ENCODE results near the gene PHF11. TPM values are rescaled to one million over a fixed set of nuclear protein-coding genes. Genes with fewer than 3 reads are reported as not detected.
"Not testable (repeated sequence)": the region's sequence is repeated elsewhere in the genome, so short reads cannot be mapped to it uniquely, and the experiment has no call there.

PHF11 gene
- total RNA-seq, 1 experiment from 2014 or later = 21.5 TPM

DNA sequence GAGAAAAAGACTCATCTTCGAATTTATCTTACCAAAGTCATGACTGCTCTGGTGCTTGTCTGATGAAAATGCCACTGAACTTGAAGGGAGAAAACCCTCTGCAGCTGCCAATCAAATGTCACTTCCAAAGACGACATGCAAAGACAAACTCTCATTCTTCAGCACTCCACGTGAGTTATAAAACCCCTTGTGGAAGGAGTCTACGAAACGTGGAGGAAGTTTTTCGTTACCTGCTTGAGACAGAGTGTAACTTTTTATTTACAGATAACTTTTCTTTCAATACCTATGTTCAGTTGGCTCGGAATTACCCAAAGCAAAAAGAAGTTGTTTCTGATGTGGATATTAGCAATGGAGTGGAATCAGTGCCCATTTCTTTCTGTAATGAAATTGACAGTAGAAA, 19.2 kb upstream of the PHF11 start:
- H3K4me3 ChIP-seq = no peak overlapping the region
- no peaks in the 10 kb centered on the region for H3K27me3 ChIP-seq
- H3K9me3 ChIP-seq = no peaks in the 10 kb centered on the region
- H3K36me3 ChIP-seq = peaks cover 9% of the 10 kb centered on the region; the same call in 1 of the 2 replicates
- no peak for DNase-seq

DNA sequence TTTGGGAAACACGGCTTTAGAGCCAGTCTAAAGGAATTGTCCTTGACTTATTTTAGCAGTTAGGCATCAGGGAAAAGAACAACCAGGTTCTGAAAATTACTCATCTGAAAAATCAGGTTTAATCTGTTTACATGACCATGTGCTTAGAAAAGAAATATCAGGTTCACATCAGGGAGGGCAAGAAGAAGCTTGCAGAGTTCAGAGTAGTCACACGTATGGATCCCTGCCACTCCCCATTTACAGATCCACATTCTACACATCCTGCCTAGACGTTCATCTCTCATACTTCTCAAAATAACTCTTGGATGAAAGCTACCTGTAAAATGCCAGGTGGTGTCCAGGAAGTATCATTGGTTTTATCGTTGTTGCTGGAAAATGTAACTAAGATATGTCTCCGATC, 14.0 kb upstream of the PHF11 start:
- Histone ChIP-seq H3K9me3 (no peaks in the 10 kb centered on the region), H3K36me3 (peaks cover 11% of the 10 kb centered on the region), H3K4me3 (no peak overlapping the region), H3K27me3 (no peaks in the 10 kb centered on the region)
- no peak for DNase-seq

DNA sequence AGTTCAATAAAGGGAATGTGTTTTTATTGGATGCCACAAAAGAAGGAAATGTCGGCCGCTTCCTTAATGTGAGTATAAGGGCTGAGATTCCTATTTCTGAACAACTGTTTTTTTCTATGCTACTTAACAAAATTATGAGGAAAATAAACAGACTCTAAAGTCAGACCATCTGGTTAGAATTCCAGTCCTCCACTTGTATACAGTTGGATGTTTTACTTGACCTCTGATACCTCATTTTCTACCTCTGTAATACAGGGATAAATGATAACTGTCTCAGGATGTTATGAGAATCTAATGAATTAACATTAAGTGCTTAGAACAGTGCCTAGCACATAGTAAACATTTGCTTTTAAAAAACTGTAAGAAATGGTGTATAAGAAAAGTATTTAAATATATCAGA, 7.2 kb upstream of the PHF11 start:
- no peak overlapping the region for H3K4me3 ChIP-seq
- H3K27me3 ChIP-seq = no peaks in the 10 kb centered on the region
- no peaks in the 10 kb centered on the region for H3K9me3 ChIP-seq
- DNase-seq = no peak
- H3K36me3 ChIP-seq = 0 out of 2 replicates have a peak, but pooled peaks cover 2% of the 10 kb centered on the region

DNA sequence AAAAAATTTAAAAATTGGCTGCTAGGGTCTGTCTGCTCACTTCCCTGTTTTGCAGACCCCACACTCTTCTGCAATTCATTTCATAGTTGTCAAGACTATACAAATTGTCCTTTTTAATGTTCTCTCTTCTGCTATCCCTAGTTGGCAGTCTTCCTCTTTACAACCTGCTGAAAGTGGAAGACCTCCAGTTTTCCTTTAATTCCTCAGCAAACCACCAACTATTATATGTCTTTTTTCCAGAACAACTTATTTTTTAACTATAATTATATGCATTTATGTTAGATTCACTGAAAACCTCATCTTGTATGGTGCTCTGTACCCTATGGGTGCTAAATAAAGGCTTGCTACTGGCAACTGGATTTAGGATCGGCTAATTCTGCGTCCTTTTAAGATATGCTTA, 1.1 kb upstream of the PHF11 start:
- Histone ChIP-seq H3K4me3 (peak overlapping the region; percentile 61), H3K9me3 (no peaks in the 10 kb centered on the region), H3K36me3 (no peaks in the 10 kb centered on the region), H3K27me3 (no peaks in the 10 kb centered on the region)
- DNase-seq = no peak

DNA sequence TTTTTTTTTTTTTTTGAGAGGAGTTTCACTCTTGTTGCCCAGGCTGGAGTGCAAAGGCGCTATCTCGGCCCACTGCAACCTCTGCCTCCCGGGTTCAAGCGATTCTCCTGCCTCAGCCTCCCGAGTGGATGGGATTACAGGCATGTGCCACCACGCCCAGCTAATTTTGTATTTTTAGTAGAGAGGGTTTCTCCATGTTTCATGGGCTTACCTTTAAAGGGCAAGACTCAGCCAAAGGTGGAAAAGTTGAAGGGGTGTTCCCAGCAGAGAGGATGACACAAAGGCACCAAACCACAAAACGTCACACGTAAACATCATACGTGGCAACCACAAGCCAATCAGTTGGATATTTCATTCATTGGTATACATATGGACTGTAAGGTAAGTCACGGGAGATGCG, 1.1 kb downstream of the PHF11 start:
- not testable (repeated sequence) for H3K9me3 ChIP-seq, DNase-seq, H3K4me3 ChIP-seq, H3K36me3 ChIP-seq, H3K27me3 ChIP-seq

DNA sequence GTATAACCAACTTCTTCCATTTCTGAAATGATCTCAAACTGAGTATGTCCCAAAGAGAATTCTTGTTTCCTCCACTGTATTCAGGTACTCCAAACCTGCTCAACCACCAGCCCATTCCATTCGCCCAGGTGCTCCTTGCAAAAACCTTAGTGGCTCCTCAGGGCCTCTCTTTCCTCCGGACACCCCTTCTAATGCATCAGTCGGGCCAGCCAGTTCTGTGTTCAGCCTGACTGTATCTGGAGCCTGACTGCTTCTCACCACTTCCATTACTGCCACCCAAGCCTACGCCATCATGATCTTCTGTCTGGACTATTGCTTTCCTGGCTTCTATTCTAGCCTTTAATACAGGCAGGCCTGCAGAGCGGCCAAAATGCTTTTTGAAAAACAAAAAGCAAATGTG, 1.5 kb downstream of the PHF11 start:
- Histone ChIP-seq H3K4me3 (no peak overlapping the region), H3K36me3 (no peaks in the 10 kb centered on the region), H3K27me3 (no peaks in the 10 kb centered on the region), H3K9me3 (no peaks in the 10 kb centered on the region)
- DNase-seq = no peak

DNA sequence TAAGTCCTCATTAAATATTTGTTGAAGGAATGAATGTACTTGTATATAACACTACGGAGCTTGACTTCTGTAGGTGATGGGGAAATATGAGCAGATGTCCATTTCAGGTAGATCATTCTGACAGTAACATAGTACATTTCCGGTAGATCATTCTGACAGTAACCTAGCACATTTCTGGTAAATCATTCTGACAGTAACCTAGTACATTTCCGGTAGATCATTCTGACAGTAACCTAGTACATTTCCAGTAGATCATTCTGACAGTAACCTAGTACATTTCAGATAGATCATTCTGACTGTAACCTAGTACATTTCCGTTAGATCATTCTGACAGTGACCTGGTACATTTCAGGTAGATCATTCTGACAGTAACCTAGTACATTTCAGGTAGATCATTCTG, 2.5 kb downstream of the PHF11 start:
- H3K27me3 ChIP-seq = no peaks in the 10 kb centered on the region
- DNase-seq = no peak
- H3K36me3 ChIP-seq = no peaks in the 10 kb centered on the region

DNA sequence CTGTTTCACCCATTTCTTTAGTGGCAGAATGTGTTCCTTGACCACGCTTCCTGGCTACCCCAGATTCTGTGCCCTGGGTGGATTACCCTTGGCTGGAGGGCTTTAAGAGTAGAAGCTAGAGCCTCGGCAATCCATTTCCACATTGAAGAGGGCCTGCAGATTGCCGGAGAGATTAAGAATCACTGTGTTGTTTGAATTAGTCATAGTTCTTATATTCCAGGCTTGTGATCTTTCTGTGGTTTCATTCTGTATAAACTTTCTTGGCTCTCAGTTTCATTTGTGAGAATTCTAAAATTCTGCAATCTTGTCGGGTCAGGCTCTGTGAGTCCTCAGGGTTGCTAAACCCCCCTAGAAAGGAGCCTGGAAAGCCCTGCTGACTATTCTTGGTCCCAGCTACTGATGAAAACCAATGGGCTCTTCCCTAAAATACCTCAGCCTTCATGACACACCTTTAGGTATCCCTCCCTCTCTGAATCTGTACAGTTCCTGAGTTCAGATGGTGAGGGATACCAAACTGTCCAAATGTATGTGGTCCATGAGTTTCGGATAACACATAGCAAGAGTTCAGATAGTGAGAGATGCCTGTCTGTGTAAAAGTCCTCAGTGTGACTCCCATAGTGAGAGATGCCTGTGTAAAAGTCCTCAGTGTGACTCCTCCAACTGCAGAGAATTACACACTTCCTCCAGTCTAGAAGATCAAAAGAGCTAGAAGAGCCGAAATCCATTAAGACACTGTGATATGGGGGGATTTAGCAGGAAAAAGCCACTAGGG, 4.3 kb downstream of the PHF11 start:
- H3K4me3 ChIP-seq = no peak overlapping the region
- no peak for DNase-seq
- no peaks in the 10 kb centered on the region for H3K9me3 ChIP-seq
- H3K36me3 ChIP-seq = no peaks in the 10 kb centered on the region
- no peaks in the 10 kb centered on the region for H3K27me3 ChIP-seq

More for the DNA sequence above, 2.5 kb downstream of the PHF11 start:
- Histone ChIP-seq H3K4me3 (no peak overlapping the region), H3K9me3 (no peaks in the 10 kb centered on the region)

DNA sequence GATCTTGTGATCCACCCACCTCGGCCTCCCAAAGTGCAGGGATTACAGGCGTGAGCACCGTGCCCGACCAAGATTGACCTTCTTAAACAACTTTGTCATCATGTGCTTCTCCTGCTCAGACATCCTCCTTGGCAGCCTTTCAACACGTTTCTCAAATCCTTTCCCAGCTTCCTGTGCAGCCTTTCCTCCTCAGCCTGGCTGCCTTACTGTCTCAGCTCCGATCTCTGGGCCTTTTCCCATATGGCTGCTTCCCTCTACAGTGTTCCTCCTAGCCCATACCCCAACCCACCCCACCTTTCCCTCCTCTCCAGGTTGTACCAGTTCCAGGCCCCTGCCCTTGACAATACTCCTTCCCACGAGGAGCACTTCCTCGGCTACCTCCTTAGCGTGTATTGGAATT, 7.2 kb downstream of the PHF11 start:
- no peak for DNase-seq

DNA sequence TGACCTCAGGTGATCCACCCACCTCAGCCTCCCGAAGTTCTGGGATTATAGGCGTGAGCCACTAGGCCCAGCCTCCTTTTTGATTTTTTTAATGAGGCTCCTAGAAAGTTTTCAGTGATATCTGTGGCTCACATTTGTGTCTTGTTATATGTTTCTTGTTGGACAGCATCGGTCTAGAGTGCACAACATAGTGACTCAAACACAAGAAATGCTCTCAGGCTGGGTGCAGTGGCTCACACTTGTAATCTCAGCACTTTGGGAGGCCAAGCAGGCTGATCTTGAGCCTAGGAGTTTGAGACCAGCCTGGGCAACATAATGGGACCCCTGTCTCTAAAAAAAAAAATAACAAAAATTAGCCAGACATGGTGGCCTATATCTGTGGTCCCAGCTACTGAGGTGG, 8.2 kb downstream of the PHF11 start:
- Histone ChIP-seq H3K36me3 (no peaks in the 10 kb centered on the region), H3K9me3 (no peaks in the 10 kb centered on the region), H3K4me3 (no peak overlapping the region), H3K27me3 (no peaks in the 10 kb centered on the region)
- DNase-seq = no peak

More for the DNA sequence above, 7.2 kb downstream of the PHF11 start:
- no peaks in the 10 kb centered on the region for H3K9me3 ChIP-seq
- no peaks in the 10 kb centered on the region for H3K27me3 ChIP-seq
- no peaks in the 10 kb centered on the region for H3K36me3 ChIP-seq
- H3K4me3 ChIP-seq = no peak overlapping the region

DNA sequence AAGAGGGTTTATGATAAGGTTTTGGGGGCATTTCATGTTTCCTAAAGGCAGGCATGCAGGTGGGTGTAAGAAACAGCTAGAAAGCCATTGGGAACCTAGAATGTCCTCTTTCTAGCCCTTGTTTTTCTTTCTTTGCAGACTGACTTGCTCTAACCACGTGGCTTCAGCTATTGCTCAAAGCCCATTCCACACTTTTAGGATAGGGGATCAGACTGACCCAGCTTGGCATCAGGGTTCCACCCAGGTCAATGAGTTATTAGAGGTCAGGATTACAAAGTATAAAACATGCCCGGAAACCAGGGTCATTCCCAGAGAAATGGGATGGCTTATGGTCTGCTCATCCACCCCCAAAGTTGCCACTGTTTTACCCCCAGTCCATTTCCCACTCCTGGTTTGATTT, 16.8 kb downstream of the PHF11 start:
- no peaks in the 10 kb centered on the region for H3K27me3 ChIP-seq
- no peaks in the 10 kb centered on the region; the same call in 1 of the 2 replicates for H3K36me3 ChIP-seq
- no peak for DNase-seq
- no peaks in the 10 kb centered on the region for H3K9me3 ChIP-seq
- no peak overlapping the region for H3K4me3 ChIP-seq

DNA sequence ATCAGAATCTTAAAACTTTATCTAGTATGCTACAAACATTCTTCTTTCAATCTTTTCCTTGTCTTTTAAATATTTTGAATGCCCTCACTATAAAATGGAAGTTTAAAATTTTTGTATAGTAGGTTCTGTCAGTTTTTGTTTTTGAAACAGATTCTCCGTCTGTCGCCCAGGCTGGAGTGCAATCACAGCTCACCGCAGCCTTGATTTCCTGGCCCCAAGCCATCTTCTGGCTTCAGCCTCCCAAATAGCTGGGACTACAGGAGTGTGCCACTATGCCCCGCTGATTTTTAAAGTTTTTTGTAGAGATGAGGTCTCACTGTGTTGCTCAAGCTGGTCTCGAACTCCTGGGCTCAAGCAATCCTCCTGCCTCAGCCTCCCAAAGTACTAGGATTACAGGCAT, 20.7 kb downstream of the PHF11 start:
- no peaks in the 10 kb centered on the region for H3K27me3 ChIP-seq
- no peaks in the 10 kb centered on the region for H3K9me3 ChIP-seq
- H3K4me3 ChIP-seq = no peak overlapping the region
- H3K36me3 ChIP-seq = peaks cover 3% of the 10 kb centered on the region; the same call in 1 of the 2 replicates
- no peak for DNase-seq

DNA sequence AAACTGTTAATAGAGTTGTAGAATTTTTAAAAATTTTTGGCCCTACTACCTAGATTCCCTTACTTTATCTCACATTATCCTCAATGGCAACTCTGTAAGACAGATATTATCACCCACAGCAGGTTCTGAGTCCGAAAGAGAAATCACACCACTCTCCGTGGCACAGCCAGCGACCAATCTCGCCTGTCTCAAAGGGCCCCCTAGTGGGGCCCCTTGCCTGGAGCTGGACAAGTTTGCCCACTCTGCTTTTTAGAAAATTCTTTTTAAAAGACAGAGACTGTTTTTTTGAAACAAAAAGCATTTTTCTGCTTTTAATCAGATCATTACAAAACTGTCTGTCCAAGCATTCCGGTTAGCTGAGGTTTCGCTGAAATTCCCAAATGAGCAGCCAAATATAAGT, 21.7 kb downstream of the PHF11 start:
- H3K4me3 ChIP-seq = no peak overlapping the region
- H3K27me3 ChIP-seq = no peaks in the 10 kb centered on the region
- DNase-seq = no peak
- peaks cover 5% of the 10 kb centered on the region; the same call in 1 of the 2 replicates for H3K36me3 ChIP-seq
- no peaks in the 10 kb centered on the region for H3K9me3 ChIP-seq

DNA sequence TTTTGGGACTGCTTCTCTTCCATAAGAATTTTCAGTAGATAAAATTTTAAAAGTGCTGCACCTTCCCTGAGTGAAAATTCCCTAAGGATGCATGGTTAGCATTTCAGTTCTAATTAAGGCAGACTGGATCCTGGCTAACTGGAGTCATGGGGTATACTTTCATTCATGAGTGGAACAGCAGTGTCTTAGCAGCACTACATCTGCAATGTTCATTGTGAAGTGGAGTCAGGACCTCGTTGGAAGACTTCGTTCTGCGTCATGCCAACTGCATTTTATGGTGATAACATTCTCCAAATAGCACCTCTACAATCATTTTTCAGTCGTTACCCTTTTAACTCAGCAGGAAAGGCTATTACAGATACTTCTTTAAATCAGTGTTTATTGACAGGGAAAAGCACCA, 25.5 kb downstream of the PHF11 start:
- DNase-seq = no peak
- H3K4me3 ChIP-seq = no peak overlapping the region
- H3K36me3 ChIP-seq = peaks cover 5% of the 10 kb centered on the region; the same call in 1 of the 2 replicates
- no peaks in the 10 kb centered on the region for H3K27me3 ChIP-seq
- no peaks in the 10 kb centered on the region for H3K9me3 ChIP-seq

DNA sequence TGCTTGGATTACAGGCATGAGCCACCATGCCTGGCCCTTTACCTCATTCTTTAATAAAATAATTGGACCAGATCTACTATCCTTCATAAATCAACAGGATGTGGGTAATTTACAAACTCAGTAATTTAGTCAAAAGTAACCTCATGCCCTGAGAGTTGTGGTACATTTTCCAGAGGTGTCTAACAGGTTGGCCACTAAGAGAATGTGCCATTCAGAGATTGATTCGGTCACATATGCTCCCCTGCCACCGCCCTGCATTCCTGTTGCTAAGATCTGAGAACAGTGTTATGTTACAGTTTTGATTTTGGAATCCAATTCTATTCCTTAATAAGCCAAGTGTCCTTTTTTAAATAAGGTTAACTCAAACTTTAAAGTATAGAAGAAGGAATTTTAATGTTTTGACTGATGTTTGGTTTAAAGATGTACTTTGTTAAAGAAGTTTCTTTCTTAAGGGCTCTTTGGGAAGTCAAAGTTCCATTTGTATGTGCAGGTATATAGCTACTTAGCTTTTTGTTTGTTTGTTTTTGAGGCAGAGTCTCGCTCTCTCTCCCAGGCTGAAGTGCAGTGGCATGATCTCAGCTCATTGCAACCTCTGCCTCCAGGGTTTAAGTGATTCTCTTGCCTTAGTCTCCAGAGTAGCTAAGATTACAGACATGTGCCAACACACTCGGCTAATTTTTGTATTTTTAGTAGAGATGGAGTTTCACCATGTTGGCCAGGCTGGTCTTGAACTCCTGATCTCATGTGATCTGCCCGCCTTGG, 29.2 kb downstream of the PHF11 start:
- H3K36me3 ChIP-seq = peaks cover 5% of the 10 kb centered on the region
- no peak overlapping the region for H3K4me3 ChIP-seq
- no peaks in the 10 kb centered on the region for H3K9me3 ChIP-seq
- no peak for DNase-seq
- no peaks in the 10 kb centered on the region for H3K27me3 ChIP-seq

DNA sequence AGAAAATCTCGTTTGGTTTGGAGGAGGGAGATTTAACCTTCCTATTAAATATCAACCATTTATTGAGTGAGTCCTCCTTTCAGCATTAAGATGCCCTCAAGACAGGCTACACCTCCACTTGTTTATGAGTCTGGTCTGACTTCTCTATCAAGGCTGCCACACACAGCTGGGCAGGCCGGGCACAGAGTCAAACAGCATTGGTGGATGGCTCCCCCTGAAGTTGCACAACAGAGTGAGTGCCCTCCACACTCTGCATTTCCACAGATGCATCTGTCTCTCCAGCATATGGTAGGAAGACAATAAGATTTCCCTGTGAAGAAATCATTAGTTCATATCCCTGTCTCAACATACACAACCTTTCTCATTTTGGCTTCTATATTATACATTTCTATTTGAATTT, 31.4 kb downstream of the PHF11 start:
- no peak overlapping the region for H3K4me3 ChIP-seq
- DNase-seq = no peak
- H3K9me3 ChIP-seq = no peaks in the 10 kb centered on the region
- no peaks in the 10 kb centered on the region; the same call in 1 of the 2 replicates for H3K36me3 ChIP-seq
- H3K27me3 ChIP-seq = no peaks in the 10 kb centered on the region

DNA sequence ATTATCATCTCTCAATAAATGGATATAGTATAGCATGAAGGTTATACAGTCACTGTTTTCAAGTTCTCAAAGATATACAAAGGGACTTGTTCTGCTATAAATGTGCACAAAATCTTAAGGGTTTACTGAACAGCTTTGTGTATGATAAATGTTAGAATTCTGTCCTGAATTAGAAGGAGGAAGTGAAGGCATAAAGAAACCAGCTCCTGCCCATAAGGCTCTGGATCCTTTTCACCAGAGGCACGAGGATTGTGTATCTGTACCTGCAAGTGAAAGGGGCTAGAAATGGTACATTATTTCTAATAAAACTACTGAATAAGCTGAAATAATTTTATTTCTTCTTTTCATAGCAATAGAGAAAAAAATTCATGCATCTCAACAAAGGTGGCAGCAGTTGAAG, 32.4 kb downstream of the PHF11 start:
- DNase-seq = no peak
- H3K27me3 ChIP-seq = no peaks in the 10 kb centered on the region
- no peaks in the 10 kb centered on the region; the same call in 1 of the 2 replicates for H3K36me3 ChIP-seq
- no peak overlapping the region for H3K4me3 ChIP-seq
- no peaks in the 10 kb centered on the region for H3K9me3 ChIP-seq

DNA sequence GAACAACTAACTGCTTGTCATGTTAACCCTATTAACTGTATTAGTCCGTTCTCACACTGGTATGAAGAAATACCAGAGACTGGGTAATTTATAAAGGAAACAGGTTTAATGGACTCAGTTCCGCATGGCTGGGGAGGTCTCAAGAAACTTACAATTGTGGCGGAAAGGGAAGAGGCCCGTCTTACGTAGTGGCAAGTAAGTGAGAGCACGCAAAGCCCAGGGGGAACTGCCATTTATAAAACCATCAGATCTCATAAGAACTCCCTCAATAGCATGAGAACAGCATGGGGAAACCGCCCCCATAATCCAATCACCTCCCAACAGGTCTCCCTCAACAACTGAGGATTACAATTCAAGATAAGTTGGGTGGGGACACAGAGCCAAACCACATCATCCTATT, 34.7 kb downstream of the PHF11 start:
- Histone ChIP-seq H3K4me3 (no peak overlapping the region), H3K36me3 (no peaks in the 10 kb centered on the region; the same call in 1 of the 2 replicates), H3K9me3 (no peaks in the 10 kb centered on the region), H3K27me3 (no peaks in the 10 kb centered on the region)
- DNase-seq = no peak

All from MG63 (cell line).